Right kidney (tissue), 9 donors: ENCODE measurements around the gene MECP2.
"Not testable (repeated sequence)": the region's sequence is repeated elsewhere in the genome, so short reads cannot be mapped to it uniquely, and the experiment has no call there.

ENCODE experiments used
- DNase-seq: peaks from one replicate; pipeline ENCODE4 v3.0.0-alpha.2; 2016
- long read RNA-seq, 8 donors: transcript quantifications; one replicate each; lab custom pipeline, GENCODE V29; 2026

Gene MECP2
- long read RNA-seq, donor 1, partial matches to known transcripts: 0 of 2 reads
- long read RNA-seq, donor 1, other reads (novel, unspliced or antisense): 0 of 2 reads
- long read RNA-seq, donor 2, full-length matches to known transcripts: 5 of 5 reads
- long read RNA-seq, donor 2, partial matches to known transcripts: 0 of 5 reads
- long read RNA-seq, donor 2, other reads (novel, unspliced or antisense): 0 of 5 reads
- long read RNA-seq, donor 3, full-length matches to known transcripts: 5 of 5 reads
- long read RNA-seq, donor 3, partial matches to known transcripts: 0 of 5 reads
- long read RNA-seq, donor 3, other reads (novel, unspliced or antisense): 0 of 5 reads
- long read RNA-seq, donor 4, full-length matches to known transcripts: 17 of 17 reads
- long read RNA-seq, donor 4, partial matches to known transcripts: 0 of 17 reads
- long read RNA-seq, donor 4, other reads (novel, unspliced or antisense): 0 of 17 reads
- long read RNA-seq, donor 5, full-length matches to known transcripts: 12 of 12 reads
- long read RNA-seq, donor 5, partial matches to known transcripts: 0 of 12 reads
- long read RNA-seq, donor 5, other reads (novel, unspliced or antisense): 0 of 12 reads
- long read RNA-seq, donor 6, full-length matches to known transcripts: 10 of 17 reads
- long read RNA-seq, donor 6, partial matches to known transcripts: 7 of 17 reads
- long read RNA-seq, donor 6, other reads (novel, unspliced or antisense): 0 of 17 reads
- long read RNA-seq, donor 7, full-length matches to known transcripts: 5 of 5 reads
- long read RNA-seq, donor 7, partial matches to known transcripts: 0 of 5 reads
- long read RNA-seq, donor 7, other reads (novel, unspliced or antisense): 0 of 5 reads
- long read RNA-seq, donor 8, full-length matches to known transcripts: 12 of 12 reads
- long read RNA-seq, donor 8, partial matches to known transcripts: 0 of 12 reads
- long read RNA-seq, donor 8, other reads (novel, unspliced or antisense): 0 of 12 reads

DNA sequence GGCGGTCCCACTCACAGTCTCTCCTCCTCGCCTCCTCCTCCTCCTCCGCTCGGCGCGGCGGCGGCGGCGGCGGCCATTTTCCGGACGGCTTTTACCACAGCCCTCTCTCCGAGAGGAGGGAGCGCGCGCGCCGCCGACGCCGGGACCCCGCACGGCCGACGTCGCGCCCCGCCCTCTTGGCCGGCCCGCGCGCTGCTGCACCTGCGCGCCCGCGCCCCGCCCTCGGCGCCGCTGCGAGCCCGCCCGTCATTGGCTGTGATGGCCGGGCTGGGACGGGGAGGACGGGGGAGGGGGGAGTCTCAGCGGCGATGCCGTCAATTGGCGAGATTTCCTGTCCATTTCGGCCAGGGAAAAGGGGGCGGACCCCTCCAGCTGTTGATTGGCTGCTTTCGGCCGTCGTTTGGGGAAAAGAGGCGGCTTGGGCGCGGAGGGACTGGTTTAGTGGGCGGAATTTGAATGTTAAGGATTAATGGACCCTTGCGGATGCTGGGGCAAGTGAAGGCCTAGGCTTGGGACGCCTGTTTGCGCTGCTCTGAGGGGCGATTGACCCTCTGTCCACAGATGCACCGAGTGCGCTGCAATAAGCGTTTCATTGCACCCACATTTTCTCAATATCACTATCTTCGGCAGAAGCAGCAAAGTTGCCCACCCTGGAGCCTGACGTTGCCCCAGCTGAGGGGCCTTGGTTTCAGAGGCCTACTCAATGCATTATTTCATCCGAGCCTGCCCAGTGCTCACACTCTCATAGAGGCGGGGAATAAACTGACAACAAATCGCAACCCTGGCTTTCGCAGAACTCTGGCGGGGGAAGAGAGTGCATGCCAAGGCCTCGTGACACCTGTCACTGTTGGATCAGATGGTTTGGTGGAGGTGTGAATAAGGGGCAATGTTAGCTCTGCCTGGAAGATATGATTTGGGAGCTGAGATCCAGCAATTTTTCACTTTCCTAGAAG is at the start of gene MECP2:
Gene MECP2, minus strand, starts transcription at position 129 of the 953 bp plus-strand sequence.
- peak; percentile 64 for DNase-seq

GRCh38 chrX:154144010-154144409 is 46.5 kb upstream of the MECP2 start, which contains the start of gene OPN1LW:
OPN1LW (plus strand) TSS chrX:154144243; CDS start chrX:154144284, 41 bp downstream.
- DNase-seq: not testable (repeated sequence)

DNA sequence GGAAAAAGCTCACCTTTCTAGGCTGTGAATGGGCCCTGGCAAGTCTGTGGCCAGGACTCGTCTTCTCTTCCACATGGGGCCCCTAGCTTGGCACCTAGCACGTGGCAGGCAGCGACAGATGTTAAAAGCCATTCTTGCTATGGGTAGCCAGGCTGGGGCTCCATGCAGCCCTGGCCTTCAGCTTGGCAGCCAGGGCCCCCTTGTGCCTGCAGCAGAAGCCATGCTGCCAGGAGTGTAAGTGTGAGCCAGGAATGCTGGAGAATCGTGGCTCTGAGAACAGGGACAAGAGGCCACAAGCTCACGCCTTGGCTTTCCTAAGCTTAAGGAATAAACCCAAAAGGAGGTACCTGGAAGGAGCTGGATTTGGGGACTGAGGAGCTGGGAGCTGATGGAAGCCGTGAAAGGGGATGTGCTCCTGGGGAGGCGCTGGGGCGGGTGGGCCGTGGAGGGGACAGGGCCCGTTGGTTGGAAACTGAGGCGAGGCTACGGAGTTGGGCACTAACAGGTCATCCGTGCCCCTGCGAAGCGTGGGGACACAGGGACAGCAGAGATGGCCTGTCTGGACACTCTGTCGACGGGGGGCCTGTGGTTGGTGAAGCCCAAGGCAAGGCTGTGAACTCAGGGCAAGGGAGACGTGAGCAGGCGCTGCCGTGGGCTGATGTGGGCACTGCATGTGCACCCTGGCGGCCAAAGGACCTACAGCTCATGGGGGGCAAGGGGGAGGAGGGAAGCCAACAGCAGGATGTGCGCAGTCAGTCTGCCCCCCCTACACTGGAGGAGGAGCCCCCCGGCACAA is 45.6 kb upstream of the MECP2 start:
- no peak for DNase-seq

DNA sequence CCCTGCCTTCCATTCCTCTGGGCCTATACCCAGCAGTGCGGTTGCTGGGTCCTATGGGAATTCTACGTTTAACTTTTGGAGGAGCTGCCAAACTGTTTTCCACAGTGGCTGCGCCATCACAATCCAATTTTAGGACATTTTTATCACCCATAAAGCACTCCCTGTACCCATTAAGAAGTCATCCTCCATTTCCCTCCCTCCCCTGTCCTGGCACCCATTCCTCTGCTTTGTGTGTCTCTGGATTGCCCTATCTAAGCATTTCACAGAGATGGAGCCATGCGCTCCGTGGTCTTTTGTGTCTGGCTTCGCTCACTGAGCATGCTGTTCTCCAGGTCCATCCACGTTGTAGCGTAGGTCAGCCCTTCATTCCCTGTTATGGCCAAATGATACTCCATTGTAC is 44.9 kb upstream of the MECP2 start:
- DNase-seq: no peak

GRCh38 chrX:154140742-154141141 is 43.2 kb upstream of the MECP2 start:
- no peak for DNase-seq

GRCh38 chrX:154140206-154140605 is 42.7 kb upstream of the MECP2 start:
- no peak for DNase-seq

GRCh38 chrX:154138857-154139256 is 41.3 kb upstream of the MECP2 start:
- DNase-seq: no peak

DNA sequence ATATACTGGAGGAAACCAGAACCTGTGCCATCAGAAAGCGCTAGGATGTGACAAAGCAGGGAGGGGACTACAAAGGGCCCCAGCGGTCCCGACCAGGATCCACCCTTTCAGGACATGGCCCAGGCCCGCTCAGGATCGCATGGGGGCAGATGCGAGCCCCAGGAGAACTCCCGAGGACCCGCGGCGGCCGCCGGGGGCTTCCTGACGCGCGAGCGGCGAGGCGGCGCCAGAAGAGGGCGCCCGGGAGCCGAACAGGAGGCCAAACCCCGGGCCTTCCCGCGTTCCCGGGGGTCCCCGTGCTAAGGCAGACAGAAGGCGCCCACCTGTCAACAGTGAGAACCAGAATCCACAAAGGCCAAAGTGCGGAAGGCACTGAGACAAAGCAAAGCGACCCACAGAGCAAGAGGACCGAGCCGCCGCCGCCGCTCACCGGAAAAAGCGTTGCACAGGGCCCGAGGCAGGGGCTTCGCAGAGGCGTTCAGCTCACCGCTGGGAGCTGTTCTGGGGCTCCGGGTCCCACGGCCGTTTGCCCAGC is 39.2 kb upstream of the MECP2 start:
- peak; percentile 80 for DNase-seq

DNA sequence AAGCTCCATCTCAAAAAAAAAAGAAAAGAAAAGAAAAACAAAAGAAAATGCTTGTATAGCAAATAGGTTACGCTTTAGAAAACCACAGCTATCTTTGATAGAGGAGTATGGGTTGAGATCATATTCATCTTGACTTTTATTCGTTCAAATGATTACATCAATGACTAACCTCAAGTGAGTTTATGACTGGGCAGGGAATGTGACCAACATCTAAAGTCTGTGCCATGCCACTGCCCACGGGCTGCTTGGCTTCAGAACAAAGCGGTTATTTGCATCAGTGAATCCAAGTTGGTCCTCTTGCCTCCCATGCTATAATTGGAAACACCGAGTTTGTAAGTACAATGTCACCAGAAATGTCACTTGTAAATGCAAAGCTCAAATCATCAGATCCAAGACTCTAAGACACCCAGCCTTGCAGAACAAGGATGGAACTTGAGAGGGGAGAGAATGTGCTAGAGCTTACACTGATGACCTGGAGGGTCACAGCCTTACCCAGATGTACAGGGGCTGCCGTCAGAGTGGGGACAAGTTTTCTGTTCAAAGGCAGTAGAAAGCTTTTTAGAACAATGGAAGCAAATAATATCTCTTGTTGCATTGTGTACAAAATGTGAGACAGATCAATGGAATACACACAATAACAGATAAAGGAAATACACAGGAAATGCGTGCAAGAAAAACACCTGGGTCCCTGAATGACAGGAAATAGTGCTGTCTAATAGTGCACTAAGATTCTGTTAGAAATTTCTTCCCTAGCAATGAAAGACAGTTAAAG is 38.1 kb upstream of the MECP2 start:
- no peak for DNase-seq

DNA sequence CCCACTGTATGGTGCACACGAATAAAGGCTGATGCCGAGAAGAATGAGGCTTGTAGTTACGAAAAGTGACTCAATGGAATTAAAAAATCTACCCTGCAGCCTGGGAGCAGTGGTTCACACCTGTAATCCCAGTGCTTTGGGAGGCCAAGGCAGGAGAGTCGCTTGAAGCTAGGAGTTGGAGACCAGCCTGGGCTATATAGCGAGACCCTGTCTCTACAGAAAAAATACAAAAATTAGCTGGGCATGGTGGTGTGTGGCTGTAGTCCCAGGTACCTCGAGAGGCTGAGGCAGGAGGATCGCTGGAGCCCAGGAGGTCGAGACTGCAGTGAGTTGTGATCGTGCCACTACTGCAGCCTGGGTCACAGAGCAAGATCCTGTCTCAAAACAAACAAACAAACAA is 34.8 kb upstream of the MECP2 start:
- no peak for DNase-seq

GRCh38 chrX:154131955-154132354 is 34.4 kb upstream of the MECP2 start:
- DNase-seq: no peak

- DNase-seq: no peak
These were observed 28.6 kb upstream of the MECP2 start for GRCh38 chrX:154126101-154126500.

DNA sequence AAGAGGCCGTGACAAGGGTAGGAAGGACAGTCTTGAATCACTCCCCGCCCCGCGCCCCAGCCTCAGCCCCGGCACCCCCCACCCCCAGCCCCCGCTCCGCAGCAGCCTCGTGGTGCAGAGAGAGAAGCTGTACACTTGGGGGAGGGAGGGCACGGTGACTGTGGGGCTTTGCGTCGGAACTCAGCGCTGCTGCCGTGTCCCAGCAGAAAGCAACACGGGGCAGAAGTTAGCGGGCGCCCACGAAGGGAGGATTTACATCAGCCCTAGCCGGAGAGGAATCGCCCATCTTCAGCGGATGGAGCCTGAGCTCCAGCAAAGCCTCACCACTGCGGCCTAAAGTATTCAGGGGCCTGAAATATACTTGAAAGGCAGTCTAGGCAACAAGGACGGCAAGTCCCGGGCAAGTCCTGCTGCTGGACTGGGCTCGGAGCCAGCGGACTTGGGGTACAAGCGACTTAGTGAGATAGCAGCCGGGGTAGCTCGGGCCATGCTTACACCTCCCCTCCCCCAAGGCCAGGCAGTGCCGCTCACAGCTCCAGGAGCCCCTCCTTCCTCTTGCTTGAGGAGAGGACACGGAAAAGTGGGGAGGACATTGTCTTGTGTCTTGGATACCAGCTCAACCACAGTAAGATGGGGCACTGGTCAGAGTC is 28.0 kb upstream of the MECP2 start:
- no peak for DNase-seq

DNA sequence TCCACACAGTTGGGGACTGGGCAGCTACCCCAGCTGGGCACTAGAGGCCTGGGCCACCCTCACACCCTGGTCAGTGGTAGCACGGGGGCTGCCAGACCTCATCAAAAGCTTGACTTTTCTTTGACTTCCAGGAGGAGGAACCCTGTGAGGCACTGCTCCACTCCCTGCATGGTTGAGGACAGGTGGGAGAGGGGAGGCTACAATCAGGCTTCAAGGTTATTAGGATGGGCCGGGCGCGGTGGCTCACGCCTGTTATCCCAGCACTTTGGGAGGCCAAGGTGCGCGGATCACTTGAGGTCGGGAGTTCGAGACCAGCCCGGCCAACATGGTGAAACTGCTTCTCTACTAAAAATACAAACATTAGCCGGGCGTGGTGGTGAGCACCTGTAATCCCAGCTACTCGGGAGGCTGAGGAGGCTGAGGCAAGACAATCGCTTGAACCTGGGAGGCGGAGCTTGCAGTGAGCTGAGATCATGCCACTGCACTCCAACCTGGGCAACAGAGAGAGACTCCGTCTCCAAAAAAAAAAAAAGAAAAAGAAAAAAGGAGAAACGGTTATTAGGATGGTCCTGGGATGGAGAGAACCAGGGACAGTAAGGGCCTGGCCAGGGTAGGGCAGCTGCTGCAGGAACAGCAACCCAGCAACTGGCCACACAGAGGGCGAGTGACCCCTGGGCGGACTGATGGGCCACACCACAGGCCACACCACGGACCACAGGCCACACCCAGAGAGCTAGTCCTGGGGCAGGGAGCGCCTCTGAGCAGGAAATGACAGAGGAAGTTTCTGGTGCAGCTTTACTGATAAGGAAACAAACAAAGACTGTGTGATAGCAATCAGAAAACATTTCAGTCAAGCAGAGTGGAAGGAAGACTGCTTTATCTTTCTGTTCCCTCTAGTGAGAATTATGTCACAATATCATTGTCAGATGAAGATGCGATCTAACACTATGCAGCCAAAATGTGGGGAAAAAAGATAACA is 26.0 kb upstream of the MECP2 start:
- DNase-seq: no peak

GRCh38 chrX:154121961-154122360 is 24.4 kb upstream of the MECP2 start:
- no peak for DNase-seq

GRCh38 chrX:154121207-154121606 is 23.7 kb upstream of the MECP2 start:
- no peak for DNase-seq

DNA sequence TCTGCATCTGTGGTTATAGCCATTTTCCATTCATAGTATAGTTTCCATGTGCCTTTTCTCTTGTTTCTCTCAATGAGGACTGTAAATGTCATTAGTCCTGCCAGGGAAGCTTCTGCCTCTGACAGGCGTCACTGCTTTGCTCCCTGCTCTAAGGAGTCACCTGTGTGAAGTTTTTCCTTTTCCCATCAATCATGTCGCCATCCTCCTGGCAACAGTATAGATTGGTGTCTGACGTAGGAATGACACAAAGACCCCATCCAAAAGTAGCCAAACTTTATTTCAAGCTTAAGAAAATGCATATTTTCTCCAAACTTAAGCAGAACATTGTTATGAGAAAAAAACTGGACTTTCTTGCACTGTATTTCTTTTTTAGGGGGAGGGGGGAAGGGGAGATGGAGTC is 23.1 kb upstream of the MECP2 start:
- DNase-seq: no peak

DNA sequence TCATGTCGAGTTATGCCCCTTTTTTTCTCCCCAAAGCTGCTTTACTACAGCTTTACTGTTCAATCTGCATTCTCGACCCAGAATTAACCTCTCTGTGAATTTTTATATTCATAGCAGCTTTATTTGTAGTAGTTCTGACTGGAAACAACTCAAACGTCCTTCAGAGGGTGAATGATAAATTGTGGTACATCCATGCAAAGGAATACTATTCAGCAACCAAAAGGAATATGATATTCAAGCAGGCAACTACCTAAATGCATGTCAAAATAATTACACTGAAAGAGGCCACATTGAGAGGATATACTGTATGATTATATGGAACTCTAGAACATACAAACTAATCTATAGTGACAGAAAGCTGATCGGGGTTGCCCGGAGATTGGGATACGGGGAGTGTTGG is 20.0 kb upstream of the MECP2 start:
- DNase-seq: no peak
